HG02678 (cell line): ENCODE results near the gene GDPD3.

ENCODE experiments used
- ATAC-seq: cut with Tn5 transposase; IDR thresholded peaks from one replicate; pipeline ENCODE4 v1.9.1; 2021; ENCODE audit warnings: mild to moderate bottlenecking, moderate library complexity; ENCODE audit not compliant: unreplicated experiment

Gene GDPD3

GRCh38 chr16:30082545-30083090 is 30.7 kb downstream of the GDPD3 start:
- no peak for ATAC-seq

GRCh38 chr16:30079480-30079879 is 33.9 kb downstream of the GDPD3 start:
- no peak for ATAC-seq

- ATAC-seq: no peak
Measured at GRCh38 chr16:30078744-30079143, 34.6 kb downstream of the GDPD3 start.

- no peak for ATAC-seq
Measured at GRCh38 chr16:30077656-30078055, 35.7 kb downstream of the GDPD3 start.

GRCh38 chr16:30076276-30076791 is 37.0 kb downstream of the GDPD3 start:
- ATAC-seq: peak; percentile 29

- ATAC-seq: peak; percentile 82
Measured at GRCh38 chr16:30075503-30076275, 37.6 kb downstream of the GDPD3 start, which contains the start of gene PPP4C. Gene PPP4C (plus strand): TSS chr16:30075994. CDS start chr16:30076378, 384 bp downstream.

GRCh38 chr16:30070490-30070889 is 42.8 kb downstream of the GDPD3 start:
- no peak for ATAC-seq

- ATAC-seq: no peak
Measured at GRCh38 chr16:30069611-30070462, 43.5 kb downstream of the GDPD3 start.

- no peak for ATAC-seq
Measured at GRCh38 chr16:30068750-30069610, 44.4 kb downstream of the GDPD3 start.

- no peak for ATAC-seq
Measured at GRCh38 chr16:30068333-30068732, 45.0 kb downstream of the GDPD3 start.

GRCh38 chr16:30067584-30067916 is 45.8 kb downstream of the GDPD3 start:
- ATAC-seq: no peak

- ATAC-seq: no peak
Measured at GRCh38 chr16:30066761-30067583, 46.4 kb downstream of the GDPD3 start.

GRCh38 chr16:30065943-30066760 is 47.2 kb downstream of the GDPD3 start:
- no peak for ATAC-seq

- peak; percentile 86 for ATAC-seq
Measured at GRCh38 chr16:30065102-30065942, 48.0 kb downstream of the GDPD3 start, which contains the start of gene ALDOA. Gene ALDOA (plus strand): TSS chr16:30065760. CDS start chr16:30066898, 1,138 bp downstream.

GRCh38 chr16:30064729-30065101 is 48.6 kb downstream of the GDPD3 start:
- no peak for ATAC-seq

- no peak for ATAC-seq
Measured at GRCh38 chr16:30063893-30064728, 49.2 kb downstream of the GDPD3 start.

GRCh38 chr16:30063278-30063892 is 50.0 kb downstream of the GDPD3 start:
- ATAC-seq: no peak
